KMS-11 (cell line): ENCODE results near the gene GSTM2.

ENCODE experiments used
- H2AFZ ChIP-seq: fragments of 200-600 bp; sonication (generic); 2 replicates; pipeline ENCODE4 v1.6.1; 2016; ENCODE audit warnings: antibody characterized with exemption, mixed run types, low read depth
- H3K27ac ChIP-seq: fragments of 200-600 bp; sonication (generic); 2 replicates; pipeline ENCODE4 v1.6.1; 2016; ENCODE audit warnings: mild to moderate bottlenecking, mixed run types
- H3K27me3 ChIP-seq: fragments of 200-600 bp; sonication (generic); 2 replicates; pipeline ENCODE4 v1.6.1; 2017; ENCODE audit warnings: mild to moderate bottlenecking, low read depth, mixed run types, moderate library complexity; ENCODE audit not compliant: insufficient read depth
- H3K36me3 ChIP-seq: fragments of 200-600 bp; sonication (generic); 2 replicates; pipeline ENCODE4 v1.6.1; 2017; ENCODE audit warnings: mild to moderate bottlenecking, mixed run types; ENCODE audit not compliant: insufficient read depth
- H3K4me1 ChIP-seq: fragments of 200-600 bp; sonication (generic); 2 replicates; pipeline ENCODE4 v1.6.1; 2016; ENCODE audit warnings: mild to moderate bottlenecking, low read depth, mixed run types; ENCODE audit not compliant: poor library complexity, severe bottlenecking
- H3K4me2 ChIP-seq: fragments of 200-600 bp; sonication (generic); 2 replicates; pipeline ENCODE4 v1.7.0; 2016; ENCODE audit warnings: mild to moderate bottlenecking, mixed run types
- H3K4me3 ChIP-seq: fragments of 200-600 bp; sonication (generic); IDR thresholded peaks from 2 replicates; pipeline ENCODE4 v1.6.1; 2017; ENCODE audit warnings: low read depth, low read length, mixed read lengths; ENCODE audit not compliant: insufficient read depth
- H3K79me2 ChIP-seq: fragments of 200-600 bp; sonication (generic); 2 replicates; pipeline ENCODE4 v1.6.1; 2016; ENCODE audit warnings: low read depth, mixed run types; ENCODE audit not compliant: insufficient read depth
- H3K9ac ChIP-seq: fragments of 200-600 bp; sonication (generic); 2 replicates; pipeline ENCODE4 v1.6.1; 2016; ENCODE audit warnings: mild to moderate bottlenecking, mixed run types
- H4K20me1 ChIP-seq: fragments of 200-600 bp; sonication (generic); 2 replicates; pipeline ENCODE4 v1.6.1; 2016; ENCODE audit warnings: mild to moderate bottlenecking, mixed run types; ENCODE audit not compliant: insufficient read depth
- TF ChIP-seq, protein P1 (sequence below): fragments of 200-600 bp; sonication (generic); conservative IDR thresholded peaks from 2 replicates; pipeline ENCODE4 v1.6.1; 2017; ENCODE audit warnings: low read depth, mild to moderate bottlenecking, antibody characterized with exemption, low read length, moderate library complexity, mixed read lengths

Gene GSTM2

DNA sequence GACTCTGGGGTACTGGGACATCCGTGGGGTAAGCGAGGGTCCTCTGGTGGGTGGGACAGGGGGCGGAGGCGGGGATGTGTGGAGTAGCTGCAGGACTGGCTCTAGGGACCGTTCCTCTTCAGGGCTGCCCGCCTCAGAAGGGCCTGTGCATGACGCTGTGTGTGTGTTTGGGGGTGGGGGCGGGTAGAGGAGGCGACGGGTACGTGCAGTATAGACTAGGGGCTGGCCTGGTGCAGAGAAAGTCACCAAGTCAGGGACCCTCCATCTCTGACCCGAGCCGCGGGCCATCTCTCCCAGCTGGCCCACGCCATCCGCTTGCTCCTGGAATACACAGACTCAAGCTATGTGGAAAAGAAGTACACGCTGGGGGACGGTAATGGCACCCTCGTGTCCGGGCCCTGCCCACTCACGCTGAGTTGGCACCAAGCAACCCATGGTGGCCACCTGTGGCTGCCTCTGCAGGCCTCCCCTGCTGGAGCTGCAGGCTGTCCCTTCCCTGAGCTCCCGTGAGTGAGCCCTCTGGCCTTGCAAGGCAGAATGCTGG lies 44.5 kb downstream of the GSTM2 start:
- no peaks in the 10 kb centered on the region for H3K79me2 ChIP-seq
- TF ChIP-seq, protein P1, sequence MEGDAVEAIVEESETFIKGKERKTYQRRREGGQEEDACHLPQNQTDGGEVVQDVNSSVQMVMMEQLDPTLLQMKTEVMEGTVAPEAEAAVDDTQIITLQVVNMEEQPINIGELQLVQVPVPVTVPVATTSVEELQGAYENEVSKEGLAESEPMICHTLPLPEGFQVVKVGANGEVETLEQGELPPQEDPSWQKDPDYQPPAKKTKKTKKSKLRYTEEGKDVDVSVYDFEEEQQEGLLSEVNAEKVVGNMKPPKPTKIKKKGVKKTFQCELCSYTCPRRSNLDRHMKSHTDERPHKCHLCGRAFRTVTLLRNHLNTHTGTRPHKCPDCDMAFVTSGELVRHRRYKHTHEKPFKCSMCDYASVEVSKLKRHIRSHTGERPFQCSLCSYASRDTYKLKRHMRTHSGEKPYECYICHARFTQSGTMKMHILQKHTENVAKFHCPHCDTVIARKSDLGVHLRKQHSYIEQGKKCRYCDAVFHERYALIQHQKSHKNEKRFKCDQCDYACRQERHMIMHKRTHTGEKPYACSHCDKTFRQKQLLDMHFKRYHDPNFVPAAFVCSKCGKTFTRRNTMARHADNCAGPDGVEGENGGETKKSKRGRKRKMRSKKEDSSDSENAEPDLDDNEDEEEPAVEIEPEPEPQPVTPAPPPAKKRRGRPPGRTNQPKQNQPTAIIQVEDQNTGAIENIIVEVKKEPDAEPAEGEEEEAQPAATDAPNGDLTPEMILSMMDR: no peak
- H4K20me1 ChIP-seq: no peaks in the 10 kb centered on the region
- H3K4me3 ChIP-seq: no peak overlapping the region
- H3K4me1 ChIP-seq: no peaks in the 10 kb centered on the region
- H2AFZ ChIP-seq: no peak overlapping the region
- no peak overlapping the region for H3K27ac ChIP-seq
- H3K4me2 ChIP-seq: no peak overlapping the region
- H3K9ac ChIP-seq: no peak overlapping the region
- no peaks in the 10 kb centered on the region for H3K36me3 ChIP-seq
- no peaks in the 10 kb centered on the region for H3K27me3 ChIP-seq

DNA sequence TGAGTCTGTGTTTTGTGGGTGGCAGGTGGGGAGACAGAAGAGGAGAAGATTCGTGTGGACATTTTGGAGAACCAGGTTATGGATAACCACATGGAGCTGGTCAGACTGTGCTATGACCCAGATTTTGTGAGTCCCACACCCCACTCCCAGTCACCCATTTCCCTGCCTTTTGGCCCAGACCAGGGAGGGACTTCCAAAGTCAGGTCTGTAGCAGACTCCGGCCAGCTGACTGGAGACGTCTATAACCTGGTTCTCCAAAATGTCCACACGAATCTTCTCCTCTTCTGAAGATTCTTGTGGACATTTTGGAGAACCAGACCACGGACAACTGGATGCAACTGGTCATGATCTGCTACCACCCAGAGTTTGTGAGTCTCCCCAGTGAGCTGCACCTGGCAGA lies 45.8 kb downstream of the GSTM2 start:
- Histone ChIP-seq H3K4me2 (no peak overlapping the region), H3K36me3 (no peaks in the 10 kb centered on the region), H3K4me1 (peaks cover 1% of the 10 kb centered on the region), H2AFZ (no peak overlapping the region), H4K20me1 (no peaks in the 10 kb centered on the region), H3K79me2 (no peaks in the 10 kb centered on the region), H3K9ac (no peak overlapping the region), H3K4me3 (no peak overlapping the region), H3K27ac (no peak overlapping the region), H3K27me3 (no peaks in the 10 kb centered on the region)
- TF ChIP-seq, protein P1: no peak

DNA sequence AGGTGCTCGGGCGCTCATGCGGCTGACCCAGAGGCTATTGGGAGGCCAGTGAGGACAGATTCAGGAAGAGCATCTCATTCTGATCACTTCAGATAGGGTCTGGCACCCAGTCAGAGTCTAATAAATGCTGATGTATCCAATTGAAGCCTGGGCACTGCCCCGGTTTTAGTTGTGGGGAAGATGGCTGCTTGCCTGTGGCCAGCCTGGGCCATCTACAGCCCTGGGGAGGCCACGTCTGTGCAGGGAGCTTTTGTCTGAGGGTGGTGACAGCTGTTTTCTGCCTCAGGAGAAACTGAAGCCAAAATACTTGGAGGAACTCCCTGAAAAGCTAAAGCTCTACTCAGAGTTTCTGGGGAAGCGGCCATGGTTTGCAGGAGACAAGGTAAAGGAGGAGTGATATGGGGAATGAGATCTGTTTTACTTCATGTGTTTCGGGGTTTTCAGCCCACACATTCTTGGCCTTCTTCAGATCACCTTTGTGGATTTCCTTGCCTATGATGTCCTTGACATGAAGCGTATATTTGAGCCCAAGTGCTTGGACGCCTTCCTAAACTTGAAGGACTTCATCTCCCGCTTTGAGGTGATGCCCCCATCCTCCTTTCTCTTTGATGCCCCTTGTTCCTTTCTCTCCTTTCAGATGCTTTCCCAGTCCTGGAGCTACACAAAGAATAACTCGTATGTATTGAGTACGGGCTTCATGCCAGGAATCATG lies 47.0 kb downstream of the GSTM2 start:
- H3K27ac ChIP-seq: no peak overlapping the region
- TF ChIP-seq, protein P1: no peak

DNA sequence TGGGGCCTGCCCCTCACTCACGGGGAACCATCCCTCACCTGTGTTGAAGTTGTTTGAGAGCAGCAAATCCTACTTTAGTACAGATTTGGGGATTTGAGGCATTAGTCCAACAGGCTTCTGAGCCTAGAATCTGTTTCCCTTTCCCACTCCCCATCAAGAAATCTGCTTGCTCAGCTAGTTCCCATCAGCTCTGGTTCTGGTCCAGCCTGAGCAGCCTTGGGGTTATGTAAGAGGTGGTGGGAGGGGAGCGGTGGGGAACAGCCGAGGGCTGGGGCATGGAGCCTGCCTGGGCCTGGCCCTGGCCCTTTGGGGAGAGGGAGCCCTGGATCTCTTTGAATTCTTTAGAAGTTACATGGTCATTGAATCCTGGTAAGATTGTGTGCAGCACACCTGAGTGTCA lies 48.3 kb downstream of the GSTM2 start:
- Histone ChIP-seq H4K20me1 (no peaks in the 10 kb centered on the region), H3K4me3 (no peak overlapping the region), H3K4me1 (peaks cover 16% of the 10 kb centered on the region), H3K27me3 (no peaks in the 10 kb centered on the region), H3K27ac (no peak overlapping the region), H3K79me2 (no peaks in the 10 kb centered on the region), H3K36me3 (no peaks in the 10 kb centered on the region), H2AFZ (no peak overlapping the region), H3K4me2 (no peak overlapping the region), H3K9ac (no peak overlapping the region)
- TF ChIP-seq, protein P1: no peak

More for the DNA sequence above, 47.0 kb downstream of the GSTM2 start:
- H3K79me2 ChIP-seq: no peaks in the 10 kb centered on the region
- no peak overlapping the region for H3K9ac ChIP-seq
- no peaks in the 10 kb centered on the region for H3K36me3 ChIP-seq
- H3K27me3 ChIP-seq: no peaks in the 10 kb centered on the region
- peaks cover 13% of the 10 kb centered on the region for H3K4me1 ChIP-seq
- H3K4me3 ChIP-seq: no peak overlapping the region
- H4K20me1 ChIP-seq: no peaks in the 10 kb centered on the region
- H3K4me2 ChIP-seq: no peak overlapping the region
- H2AFZ ChIP-seq: no peak overlapping the region
